Measurements from ENCODE around the gene ROBO1.

DNA sequence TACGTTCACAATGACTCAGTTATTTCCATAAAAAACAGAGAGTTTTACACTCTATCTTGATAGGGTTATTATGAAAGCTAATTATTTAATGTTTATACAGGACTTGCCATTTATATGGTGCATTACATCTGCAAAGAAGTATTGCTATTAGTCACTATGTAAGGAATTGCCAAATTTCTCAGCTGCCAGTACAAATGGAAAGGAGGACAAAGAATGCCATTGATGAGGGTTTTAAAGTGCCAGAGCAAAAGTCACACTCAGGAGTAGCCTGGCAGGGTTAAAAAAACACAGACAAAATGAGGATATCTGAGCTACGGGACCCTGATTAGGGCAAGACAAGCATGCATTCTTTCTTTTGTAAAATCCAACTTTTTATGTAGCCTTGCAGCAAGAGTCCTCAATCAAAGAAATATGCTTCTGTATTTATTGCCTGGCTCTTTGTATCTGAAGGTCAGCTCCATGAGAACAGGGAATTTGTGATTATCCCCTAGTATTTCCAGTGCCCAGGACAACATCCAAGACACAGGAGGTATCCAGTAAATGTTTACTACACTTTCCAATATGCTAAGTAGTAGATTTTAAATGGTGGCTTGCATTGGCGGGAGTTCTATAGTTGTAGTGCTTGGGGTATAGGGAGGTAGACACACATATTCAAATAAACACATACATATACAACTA lies 1013.6 kb downstream of the ROBO1 start:
- TF ChIP-seq, protein P1, sequence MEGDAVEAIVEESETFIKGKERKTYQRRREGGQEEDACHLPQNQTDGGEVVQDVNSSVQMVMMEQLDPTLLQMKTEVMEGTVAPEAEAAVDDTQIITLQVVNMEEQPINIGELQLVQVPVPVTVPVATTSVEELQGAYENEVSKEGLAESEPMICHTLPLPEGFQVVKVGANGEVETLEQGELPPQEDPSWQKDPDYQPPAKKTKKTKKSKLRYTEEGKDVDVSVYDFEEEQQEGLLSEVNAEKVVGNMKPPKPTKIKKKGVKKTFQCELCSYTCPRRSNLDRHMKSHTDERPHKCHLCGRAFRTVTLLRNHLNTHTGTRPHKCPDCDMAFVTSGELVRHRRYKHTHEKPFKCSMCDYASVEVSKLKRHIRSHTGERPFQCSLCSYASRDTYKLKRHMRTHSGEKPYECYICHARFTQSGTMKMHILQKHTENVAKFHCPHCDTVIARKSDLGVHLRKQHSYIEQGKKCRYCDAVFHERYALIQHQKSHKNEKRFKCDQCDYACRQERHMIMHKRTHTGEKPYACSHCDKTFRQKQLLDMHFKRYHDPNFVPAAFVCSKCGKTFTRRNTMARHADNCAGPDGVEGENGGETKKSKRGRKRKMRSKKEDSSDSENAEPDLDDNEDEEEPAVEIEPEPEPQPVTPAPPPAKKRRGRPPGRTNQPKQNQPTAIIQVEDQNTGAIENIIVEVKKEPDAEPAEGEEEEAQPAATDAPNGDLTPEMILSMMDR (IDR thresholded peaks at IDR 0.05): no peak
- no peak for TF ChIP-seq POLR2A (IDR thresholded peaks at IDR 0.05)

All from vagina (tissue), 2 donors.